ENCODE results near the gene CDC25B. TPM values are rescaled to one million over a fixed set of nuclear protein-coding genes. Genes with fewer than 3 reads are reported as not detected.

CDC25B gene
- total and polyA plus RNA-seq, 2 of the 13 experiments (the other 11 are each of a cell fraction or from before 2014, with no cell fraction given), result 14.5 to 19.4 TPM

DNA sequence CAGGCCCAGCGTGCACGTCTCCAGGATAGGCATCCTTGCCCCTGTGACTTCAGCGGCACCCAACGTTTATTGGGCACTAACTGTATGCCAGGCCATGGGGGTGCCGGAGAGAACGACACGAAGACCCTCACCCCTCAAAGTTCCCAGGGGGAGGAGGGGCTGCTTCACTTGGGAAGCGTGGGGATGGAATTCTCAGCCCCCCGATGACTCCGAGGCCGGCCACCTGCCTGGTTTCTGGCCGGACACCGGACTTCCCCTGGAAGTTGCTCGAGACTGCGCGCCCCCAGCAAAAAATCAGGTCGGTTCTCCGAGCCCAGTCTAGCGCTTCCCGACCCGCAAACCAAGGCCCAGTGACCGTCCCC is 50.2 kb downstream of the CDC25B start (continued):
- TF ChIP-seq, protein P1, sequence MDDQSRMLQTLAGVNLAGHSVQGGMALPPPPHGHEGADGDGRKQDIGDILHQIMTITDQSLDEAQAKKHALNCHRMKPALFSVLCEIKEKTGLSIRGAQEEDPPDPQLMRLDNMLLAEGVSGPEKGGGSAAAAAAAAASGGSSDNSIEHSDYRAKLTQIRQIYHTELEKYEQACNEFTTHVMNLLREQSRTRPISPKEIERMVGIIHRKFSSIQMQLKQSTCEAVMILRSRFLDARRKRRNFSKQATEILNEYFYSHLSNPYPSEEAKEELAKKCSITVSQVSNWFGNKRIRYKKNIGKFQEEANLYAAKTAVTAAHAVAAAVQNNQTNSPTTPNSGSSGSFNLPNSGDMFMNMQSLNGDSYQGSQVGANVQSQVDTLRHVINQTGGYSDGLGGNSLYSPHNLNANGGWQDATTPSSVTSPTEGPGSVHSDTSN (CRISPR knock-in tag; IDR thresholded peaks at IDR 0.05; ENCODE audit: borderline replicate concordance), result 0 out of 2 replicates have a peak, but pooled peaks have one; percentile 68
- TF ChIP-seq JDP2 (CRISPR knock-in tag; IDR thresholded peaks at IDR 0.05; ENCODE audit: borderline replicate concordance) (no peak), SAP130 (CRISPR knock-in tag; IDR thresholded peaks at IDR 0.05; ENCODE audit: low read depth) (no peak), SKI (IDR thresholded peaks at IDR 0.05; ENCODE audit: partially characterized antibody) (no peak), ZSCAN29 (CRISPR knock-in tag; conservative IDR thresholded peaks at IDR 0.05) (peak; percentile 7; the same call in 1 of the 2 replicates), SAFB2 (CRISPR knock-in tag; IDR thresholded peaks at IDR 0.05; ENCODE audit: borderline replicate concordance, low read depth) (no peak), ZNF629 (CRISPR knock-in tag; conservative IDR thresholded peaks at IDR 0.05) (peak; percentile 30; the same call in 1 of the 2 replicates), ZNF75D (CRISPR knock-in tag; IDR thresholded peaks at IDR 0.05; ENCODE audit: borderline replicate concordance) (no peak; the same call in 1 of the 2 replicates), HOXD1 (CRISPR knock-in tag; IDR thresholded peaks at IDR 0.05) (peak; percentile 7; the same call in 1 of the 2 replicates), KDM5B (CRISPR knock-in tag; IDR thresholded peaks at IDR 0.05; ENCODE audit: borderline replicate concordance) (no peak), RORA (CRISPR knock-in tag; IDR thresholded peaks at IDR 0.05) (no peak), FOXK1 (CRISPR knock-in tag; IDR thresholded peaks at IDR 0.05; ENCODE audit: borderline replicate concordance, low read depth) (no peak), NCOA5 (CRISPR knock-in tag; IDR thresholded peaks at IDR 0.05) (no peak), ZNF101 (CRISPR knock-in tag; IDR thresholded peaks at IDR 0.05; ENCODE audit: borderline replicate concordance, low read depth) (no peak), BHLHE40 (IDR thresholded peaks at IDR 0.05; ENCODE audit: low read length) (no peak), ZNF33B (CRISPR knock-in tag; IDR thresholded peaks at IDR 0.05) (no peak), ZNF709 (CRISPR knock-in tag; IDR thresholded peaks at IDR 0.05) (0 out of 2 replicates have a peak, but pooled peaks have one; percentile 9), MAF1 (CRISPR knock-in tag; IDR thresholded peaks at IDR 0.05; ENCODE audit: borderline replicate concordance) (no peak), ZNF879 (CRISPR knock-in tag; IDR thresholded peaks at IDR 0.05) (no peak), ZNF3 (CRISPR knock-in tag; IDR thresholded peaks at IDR 0.05) (no peak), KDM3A (CRISPR knock-in tag; IDR thresholded peaks at IDR 0.05; ENCODE audit: low read depth) (no peak; the same call in 1 of the 2 replicates)
- TF ChIP-seq, protein P2, sequence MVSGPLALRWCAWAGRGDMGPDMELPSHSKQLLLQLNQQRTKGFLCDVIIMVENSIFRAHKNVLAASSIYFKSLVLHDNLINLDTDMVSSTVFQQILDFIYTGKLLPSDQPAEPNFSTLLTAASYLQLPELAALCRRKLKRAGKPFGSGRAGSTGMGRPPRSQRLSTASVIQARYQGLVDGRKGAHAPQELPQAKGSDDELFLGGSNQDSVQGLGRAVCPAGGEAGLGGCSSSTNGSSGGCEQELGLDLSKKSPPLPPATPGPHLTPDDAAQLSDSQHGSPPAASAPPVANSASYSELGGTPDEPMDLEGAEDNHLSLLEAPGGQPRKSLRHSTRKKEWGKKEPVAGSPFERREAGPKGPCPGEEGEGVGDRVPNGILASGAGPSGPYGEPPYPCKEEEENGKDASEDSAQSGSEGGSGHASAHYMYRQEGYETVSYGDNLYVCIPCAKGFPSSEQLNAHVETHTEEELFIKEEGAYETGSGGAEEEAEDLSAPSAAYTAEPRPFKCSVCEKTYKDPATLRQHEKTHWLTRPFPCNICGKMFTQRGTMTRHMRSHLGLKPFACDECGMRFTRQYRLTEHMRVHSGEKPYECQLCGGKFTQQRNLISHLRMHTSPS (CRISPR knock-in tag; IDR thresholded peaks at IDR 0.05; ENCODE audit: low read depth), result no peak
- TF ChIP-seq, protein P3, sequence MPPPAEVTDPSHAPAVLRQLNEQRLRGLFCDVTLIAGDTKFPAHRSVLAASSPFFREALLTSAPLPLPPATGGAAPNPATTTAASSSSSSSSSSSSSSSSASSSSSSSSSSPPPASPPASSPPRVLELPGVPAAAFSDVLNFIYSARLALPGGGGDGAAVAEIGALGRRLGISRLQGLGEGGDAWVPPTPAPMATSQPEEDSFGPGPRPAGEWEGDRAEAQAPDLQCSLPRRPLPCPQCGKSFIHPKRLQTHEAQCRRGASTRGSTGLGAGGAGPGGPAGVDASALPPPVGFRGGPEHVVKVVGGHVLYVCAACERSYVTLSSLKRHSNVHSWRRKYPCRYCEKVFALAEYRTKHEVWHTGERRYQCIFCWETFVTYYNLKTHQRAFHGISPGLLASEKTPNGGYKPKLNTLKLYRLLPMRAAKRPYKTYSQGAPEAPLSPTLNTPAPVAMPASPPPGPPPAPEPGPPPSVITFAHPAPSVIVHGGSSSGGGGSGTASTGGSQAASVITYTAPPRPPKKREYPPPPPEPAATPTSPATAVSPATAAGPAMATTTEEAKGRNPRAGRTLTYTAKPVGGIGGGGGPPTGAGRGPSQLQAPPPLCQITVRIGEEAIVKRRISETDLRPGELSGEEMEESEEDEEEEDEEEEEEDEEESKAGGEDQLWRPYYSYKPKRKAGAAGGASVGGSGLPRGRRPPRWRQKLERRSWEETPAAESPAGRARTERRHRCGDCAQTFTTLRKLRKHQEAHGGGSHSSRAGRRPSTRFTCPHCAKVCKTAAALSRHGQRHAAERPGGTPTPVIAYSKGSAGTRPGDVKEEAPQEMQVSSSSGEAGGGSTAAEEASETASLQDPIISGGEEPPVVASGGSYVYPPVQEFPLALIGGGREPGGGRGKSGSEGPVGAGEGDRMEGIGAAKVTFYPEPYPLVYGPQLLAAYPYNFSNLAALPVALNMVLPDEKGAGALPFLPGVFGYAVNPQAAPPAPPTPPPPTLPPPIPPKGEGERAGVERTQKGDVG (CRISPR knock-in tag; IDR thresholded peaks at IDR 0.05; ENCODE audit: borderline replicate concordance), result no peak
- TF ChIP-seq, protein P4, sequence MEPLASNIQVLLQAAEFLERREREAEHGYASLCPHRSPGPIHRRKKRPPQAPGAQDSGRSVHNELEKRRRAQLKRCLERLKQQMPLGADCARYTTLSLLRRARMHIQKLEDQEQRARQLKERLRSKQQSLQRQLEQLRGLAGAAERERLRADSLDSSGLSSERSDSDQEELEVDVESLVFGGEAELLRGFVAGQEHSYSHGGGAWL (CRISPR knock-in tag; IDR thresholded peaks at IDR 0.05), result peak; percentile 16; the same call in 1 of the 2 replicates
- TF ChIP-seq, protein P5, sequence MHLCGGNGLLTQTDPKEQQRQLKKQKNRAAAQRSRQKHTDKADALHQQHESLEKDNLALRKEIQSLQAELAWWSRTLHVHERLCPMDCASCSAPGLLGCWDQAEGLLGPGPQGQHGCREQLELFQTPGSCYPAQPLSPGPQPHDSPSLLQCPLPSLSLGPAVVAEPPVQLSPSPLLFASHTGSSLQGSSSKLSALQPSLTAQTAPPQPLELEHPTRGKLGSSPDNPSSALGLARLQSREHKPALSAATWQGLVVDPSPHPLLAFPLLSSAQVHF (CRISPR knock-in tag; IDR thresholded peaks at IDR 0.05), result no peak

Measured in HepG2 (cell line).